Retinal pigment epithelial cell (primary cell): ENCODE measurements around the gene ZNF227.
"Not testable (repeated sequence)": the region's sequence is repeated elsewhere in the genome, so short reads cannot be mapped to it uniquely, and the experiment has no call there.

Source experiments
- DNase-seq: peaks from one replicate; pipeline ENCODE4 v3.0.0-alpha.2; 2010; ENCODE audit warnings: low read depth
- H3K4me3 ChIP-seq: 2 replicates; pipeline ENCODE4 v1.5.1; 2011; ENCODE audit warnings: mild to moderate bottlenecking, low read length, control low read depth, moderate library complexity
- TF ChIP-seq, protein P1 (sequence below): conservative IDR thresholded peaks from 2 replicates; pipeline ENCODE4 v1.5.1; 2011; ENCODE audit warnings: low read depth, low read length, control low read depth, inconsistent platforms

The ZNF227 gene

DNA sequence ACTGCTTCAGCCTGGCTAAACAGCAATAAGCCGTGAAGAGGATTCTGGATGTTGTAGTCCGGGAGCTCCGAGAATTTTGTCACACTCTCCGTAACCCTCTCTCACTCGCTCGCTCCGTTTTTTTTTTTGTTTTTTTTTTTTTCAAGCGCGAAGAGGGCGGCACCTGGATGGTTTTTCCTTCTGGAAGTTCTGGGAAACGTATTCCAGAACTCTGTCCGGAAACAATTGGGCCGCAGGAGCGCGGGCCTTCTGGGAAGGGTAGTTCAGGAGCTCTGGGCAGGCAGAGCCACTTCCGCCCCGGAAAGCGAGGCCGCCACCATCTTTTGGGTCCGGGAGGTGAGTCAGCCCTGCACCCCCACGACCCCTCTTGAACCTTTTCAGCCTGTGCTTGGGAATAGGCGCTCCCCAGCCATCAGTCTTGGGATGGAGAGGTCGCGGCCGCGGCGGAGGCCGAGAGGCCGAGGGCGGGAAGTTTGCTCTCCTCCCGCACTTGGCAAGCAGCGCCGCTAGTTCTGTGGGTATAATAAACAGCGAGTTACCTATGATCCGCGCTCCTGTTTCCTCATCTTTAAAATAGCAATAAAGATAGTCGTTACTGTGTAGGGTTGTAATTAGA is at the start of gene ZNF227:
Gene ZNF227, plus strand, starts transcription at position 283 of the 616 bp plus-strand sequence. CDS start 5,261 bp downstream, outside the sequence.
- peak within 1 kb of the TSS; percentile 93 for H3K4me3 ChIP-seq
- TF ChIP-seq, protein P1, sequence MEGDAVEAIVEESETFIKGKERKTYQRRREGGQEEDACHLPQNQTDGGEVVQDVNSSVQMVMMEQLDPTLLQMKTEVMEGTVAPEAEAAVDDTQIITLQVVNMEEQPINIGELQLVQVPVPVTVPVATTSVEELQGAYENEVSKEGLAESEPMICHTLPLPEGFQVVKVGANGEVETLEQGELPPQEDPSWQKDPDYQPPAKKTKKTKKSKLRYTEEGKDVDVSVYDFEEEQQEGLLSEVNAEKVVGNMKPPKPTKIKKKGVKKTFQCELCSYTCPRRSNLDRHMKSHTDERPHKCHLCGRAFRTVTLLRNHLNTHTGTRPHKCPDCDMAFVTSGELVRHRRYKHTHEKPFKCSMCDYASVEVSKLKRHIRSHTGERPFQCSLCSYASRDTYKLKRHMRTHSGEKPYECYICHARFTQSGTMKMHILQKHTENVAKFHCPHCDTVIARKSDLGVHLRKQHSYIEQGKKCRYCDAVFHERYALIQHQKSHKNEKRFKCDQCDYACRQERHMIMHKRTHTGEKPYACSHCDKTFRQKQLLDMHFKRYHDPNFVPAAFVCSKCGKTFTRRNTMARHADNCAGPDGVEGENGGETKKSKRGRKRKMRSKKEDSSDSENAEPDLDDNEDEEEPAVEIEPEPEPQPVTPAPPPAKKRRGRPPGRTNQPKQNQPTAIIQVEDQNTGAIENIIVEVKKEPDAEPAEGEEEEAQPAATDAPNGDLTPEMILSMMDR: no peak
- DNase-seq: peak; percentile 81

DNA sequence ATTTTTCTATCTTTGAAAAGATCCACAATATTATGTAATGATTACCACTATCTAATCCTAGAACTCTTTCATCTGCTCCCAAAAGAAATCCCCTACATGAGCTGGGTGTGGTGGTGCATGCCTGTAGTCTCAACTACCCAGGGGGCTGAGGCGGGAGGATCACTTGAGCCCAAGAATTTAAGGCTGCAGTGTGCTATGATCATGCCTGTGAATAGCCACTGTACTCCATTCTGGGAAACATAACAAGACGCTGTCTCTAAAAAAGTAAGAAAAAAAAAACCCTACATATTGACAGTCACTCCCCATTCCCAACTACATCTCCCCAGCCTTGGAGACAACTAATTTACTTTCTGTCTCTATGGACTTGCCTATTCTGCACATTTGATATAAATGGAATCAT is 48.5 kb upstream of the ZNF227 start:
- DNase-seq: no peak
- TF ChIP-seq, protein P1: no peak
- H3K4me3 ChIP-seq: no peak overlapping the region

GRCh38 chr19:44164327-44164672 is 48.0 kb upstream of the ZNF227 start:
- peak overlapping the region; percentile 84 for H3K4me3 ChIP-seq
- TF ChIP-seq, protein P1: no peak
- no peak for DNase-seq

GRCh38 chr19:44164673-44165512 is 47.4 kb upstream of the ZNF227 start, which contains the start of gene ZNF226:
Gene ZNF226, plus strand, starts transcription at chr19:44165100. Its CDS starts 4,981 bp downstream, at chr19:44170081.
- TF ChIP-seq, protein P1: no peak
- DNase-seq: peak; percentile 99
- peak within 1 kb of the TSS; percentile 84 for H3K4me3 ChIP-seq

DNA sequence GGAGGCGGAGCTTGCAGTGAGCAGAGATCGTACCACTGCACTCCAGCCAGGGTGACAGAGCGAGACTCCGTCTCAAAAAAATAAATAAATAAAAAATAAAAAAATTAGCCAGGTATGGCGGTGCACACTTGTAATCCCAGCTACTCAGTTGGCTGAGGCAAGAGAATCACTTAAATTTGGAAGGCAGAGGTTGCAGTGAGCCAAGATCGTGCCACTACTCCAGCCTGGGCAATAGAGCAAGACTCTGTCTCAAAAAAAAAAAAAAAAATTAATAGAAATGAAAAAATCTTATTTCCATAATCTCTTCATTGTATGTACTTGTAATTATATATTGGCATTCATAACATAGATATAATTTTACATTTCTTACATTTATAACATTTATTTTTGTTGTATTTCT is 41.7 kb upstream of the ZNF227 start:
- not testable (repeated sequence) for H3K4me3 ChIP-seq, DNase-seq

GRCh38 chr19:44176590-44176989 is 35.7 kb upstream of the ZNF227 start:
- TF ChIP-seq, protein P1: no peak
- no peak for DNase-seq
- H3K4me3 ChIP-seq: no peak overlapping the region

DNA sequence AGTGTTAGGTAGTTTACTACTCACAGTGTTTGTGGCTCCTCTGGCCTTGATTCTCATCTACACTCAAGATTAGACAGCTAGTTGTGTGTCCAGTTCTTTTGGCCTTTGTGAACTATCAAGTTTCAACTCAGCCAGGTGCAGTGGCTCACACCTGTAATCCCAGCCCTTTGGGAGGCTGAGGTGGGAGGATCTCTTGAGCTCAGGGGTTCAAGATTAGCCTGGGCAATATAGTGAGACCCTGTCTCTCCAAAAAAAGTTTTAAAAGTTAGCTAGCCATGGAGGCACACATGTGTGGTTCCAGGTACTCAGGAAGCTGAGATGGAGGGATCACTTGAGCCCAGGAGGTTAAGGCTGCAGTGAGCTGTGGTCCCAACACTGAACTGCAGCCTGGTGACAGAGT is 31.4 kb upstream of the ZNF227 start:
- no peak overlapping the region for H3K4me3 ChIP-seq
- no peak for DNase-seq
- TF ChIP-seq, protein P1: no peak
